Effector CD8-positive, alpha-beta T cell (primary cell): ENCODE results near the gene RIPPLY2.
"Not testable (repeated sequence)": the region's sequence is repeated elsewhere in the genome, so short reads cannot be mapped to it uniquely, and the experiment has no call there.

ENCODE experiments used
- DNase-seq: peaks from one replicate; lab custom pipeline; 2025; lab: John Stamatoyannopoulos, UW
- total RNA-seq, 4 experiments: gene quantifications; one replicate each; lab custom pipeline; 2026; lab: John Stamatoyannopoulos, UW

RIPPLY2 gene, protein sequence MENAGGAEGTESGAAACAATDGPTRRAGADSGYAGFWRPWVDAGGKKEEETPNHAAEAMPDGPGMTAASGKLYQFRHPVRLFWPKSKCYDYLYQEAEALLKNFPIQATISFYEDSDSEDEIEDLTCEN
- total RNA-seq = 0 to 0.53 (median 0) reads per million in 4 experiments

DNA sequence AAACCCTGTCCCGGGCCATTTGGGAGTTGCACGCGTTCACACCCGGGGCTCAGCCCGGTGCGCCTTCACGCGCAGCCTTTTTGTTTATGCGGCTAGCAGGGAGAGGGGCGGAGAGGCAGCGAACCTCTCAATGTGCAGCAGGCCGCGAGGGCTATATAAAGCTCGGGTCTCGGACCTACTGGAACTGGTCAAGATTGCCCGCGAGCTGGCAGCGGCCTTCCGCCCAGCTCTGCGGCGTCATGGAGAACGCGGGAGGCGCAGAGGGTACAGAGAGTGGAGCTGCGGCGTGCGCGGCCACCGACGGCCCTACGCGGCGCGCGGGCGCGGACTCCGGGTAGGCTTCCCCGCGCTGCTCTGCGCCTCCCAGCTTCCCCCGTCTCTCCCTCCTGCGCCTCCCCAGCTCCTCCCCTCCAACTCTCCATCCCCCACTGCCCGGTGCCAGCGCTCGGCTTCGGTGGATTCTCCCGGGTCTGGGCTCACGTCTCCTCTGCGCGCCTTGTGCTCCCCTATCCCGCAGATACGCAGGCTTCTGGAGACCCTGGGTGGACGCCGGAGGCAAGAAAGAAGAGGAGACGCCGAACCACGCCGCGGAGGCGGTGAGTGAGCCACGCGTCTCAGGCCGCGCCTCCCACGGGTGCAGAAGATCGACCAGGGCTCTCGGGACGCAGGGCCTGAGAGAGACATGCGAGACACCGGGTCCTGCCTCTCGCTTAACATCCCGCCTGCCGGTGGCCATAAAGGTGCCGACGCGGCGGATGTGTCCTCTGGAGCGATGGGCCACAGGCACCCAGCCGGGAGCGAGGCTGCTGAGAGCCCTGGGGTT, at the start of gene RIPPLY2:
TSS of gene RIPPLY2 (plus strand) at position 183 of the 823 bp plus-strand sequence. CDS start at position 240, 57 bp downstream.
- DNase-seq = no peak

DNA sequence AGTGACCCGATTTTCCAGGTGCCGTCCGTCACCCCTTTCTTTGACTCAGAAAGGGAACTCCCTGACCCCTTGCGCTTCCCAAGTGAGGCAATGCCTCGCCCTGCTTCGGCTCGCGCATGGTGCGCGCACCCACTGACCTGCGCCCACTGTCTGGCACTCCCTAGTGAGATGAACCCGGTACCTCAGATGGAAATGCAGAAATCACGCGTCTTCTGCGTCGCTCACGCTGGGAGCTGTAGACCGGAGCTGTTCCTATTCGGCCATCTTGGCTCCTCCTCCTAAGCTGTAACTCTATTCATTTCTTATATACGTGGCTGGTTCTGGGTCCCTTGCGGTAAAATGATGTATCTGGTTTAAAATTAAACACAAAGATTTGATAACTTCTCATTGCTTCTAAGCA, 49.7 kb upstream of the RIPPLY2 start:
- not testable (repeated sequence) for DNase-seq

DNA sequence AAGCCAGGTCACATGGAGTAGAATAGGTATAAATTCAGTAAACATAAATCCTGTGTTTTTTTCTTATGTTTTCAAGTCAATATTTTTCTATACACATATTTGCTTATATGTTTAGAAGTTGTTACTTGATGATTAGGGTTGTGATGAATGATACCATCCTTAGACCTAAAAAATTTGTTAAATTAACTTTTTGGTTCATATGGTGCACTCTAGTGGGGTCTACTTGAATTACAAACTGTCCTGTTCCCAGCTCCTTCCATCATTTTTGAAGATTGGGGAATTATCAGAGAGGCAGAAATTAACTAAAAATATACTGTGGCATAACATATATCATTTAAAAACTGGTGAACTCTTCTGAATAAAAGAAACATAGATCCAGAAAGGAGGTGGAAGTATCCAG, 48.3 kb upstream of the RIPPLY2 start:
- DNase-seq = no peak

DNA sequence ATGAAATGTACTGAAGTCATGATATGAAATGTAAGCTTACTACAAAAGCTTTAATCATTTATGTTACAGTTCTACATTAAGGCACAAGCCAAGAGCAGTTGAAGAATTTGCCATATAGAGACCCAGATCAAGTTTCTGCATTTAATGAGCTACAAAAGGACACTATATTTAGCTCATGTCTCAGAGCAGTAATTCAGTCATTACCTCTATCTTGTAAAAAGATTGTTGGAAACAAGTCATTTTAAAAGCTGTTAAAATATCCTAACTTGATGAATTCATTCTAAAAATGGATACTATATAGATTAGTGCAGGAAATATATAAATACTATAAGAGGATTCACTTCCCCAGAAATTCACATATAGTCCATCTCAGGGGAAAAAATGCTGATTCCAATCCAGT, 45.2 kb upstream of the RIPPLY2 start:
- no peak for DNase-seq

DNA sequence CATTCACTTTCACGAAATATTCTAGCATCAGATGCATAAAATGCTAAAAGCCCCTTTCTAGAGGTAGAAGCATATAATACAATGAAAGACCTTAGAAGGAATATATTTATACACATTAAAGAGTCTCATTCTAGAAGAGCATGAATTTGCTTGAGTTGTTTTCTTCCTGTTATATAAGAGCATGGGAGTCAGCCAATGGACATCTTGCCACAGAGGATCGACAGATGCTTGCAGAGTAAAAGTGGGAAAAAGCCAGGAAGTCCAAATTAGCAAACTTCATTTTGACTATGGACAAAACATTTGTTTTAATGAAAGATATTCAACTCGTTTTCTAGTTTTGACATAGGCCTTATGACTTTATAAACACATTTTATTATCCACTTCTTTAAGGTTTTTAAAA, 44.2 kb upstream of the RIPPLY2 start:
- DNase-seq = no peak

DNA sequence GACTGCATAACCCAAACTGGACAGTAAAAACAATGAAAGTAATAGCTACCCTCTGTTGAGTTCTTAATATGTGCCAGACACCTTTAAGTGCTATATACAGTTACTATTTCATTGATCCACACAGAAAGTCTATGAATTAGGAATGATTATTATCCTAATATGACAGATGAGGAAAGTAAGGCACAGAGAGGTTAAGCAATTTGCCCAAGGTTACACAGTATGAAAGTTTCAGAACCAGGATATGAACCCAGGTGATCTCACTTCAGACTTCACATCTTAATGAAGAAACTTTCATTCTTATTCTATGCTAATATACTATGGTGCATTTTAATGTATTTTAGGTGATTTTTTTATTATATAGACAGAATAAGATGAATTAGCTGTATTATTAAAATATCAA, 40.6 kb upstream of the RIPPLY2 start:
- DNase-seq = no peak

DNA sequence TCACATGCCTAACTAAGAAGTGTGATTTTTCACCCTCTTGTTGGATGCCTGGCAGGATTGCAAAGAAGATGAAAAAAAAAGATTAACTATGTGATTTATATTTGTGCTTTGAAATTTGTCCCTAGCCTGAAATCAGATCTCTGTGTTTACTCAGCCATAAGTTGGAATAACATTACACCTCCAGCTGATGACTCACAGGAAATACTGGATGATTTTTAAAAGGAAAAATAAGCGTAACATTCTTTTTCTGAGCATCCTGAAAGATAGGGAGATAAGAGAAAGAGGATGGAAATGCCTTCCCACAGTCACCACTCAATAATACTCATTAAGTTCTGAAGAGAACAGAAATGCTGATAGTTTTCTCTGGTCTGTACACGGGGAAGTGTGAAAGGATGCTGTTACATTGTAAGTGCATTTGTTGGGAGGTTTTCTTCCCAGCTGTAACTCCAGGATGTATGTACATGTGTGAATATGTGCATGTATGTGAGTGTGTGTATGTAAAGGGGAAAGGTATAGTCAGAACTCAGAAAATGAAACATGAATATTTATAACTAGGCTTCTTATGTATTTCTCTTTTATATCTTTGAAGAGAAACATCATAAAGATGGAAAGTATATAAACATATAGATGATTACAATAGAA, 37.4 kb upstream of the RIPPLY2 start:
- DNase-seq = no peak

DNA sequence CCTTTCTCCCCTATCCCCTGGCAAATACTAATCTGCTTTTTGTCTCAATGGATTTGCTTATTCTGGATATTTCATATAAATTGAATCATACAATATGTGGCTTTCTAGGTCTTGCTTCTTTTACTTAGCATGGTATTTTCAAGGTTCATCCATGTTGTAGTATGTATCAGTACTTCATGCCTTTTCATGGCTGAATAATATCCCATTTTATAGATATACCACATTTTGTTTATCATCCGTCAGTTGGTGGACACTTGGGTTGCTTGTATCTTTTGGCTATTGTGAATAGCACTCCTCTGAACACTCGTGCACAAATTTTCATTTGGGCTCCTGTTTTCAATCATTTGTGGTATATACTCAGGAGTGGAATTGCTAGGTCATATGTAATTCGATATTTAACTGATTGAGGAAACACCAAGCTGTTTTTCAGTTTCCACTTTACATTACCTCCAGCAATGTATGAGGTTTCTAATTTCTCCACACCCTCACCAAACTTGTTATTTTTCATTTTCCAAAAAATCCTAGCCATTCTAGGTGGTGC, 30.5 kb upstream of the RIPPLY2 start:
- DNase-seq = no peak

DNA sequence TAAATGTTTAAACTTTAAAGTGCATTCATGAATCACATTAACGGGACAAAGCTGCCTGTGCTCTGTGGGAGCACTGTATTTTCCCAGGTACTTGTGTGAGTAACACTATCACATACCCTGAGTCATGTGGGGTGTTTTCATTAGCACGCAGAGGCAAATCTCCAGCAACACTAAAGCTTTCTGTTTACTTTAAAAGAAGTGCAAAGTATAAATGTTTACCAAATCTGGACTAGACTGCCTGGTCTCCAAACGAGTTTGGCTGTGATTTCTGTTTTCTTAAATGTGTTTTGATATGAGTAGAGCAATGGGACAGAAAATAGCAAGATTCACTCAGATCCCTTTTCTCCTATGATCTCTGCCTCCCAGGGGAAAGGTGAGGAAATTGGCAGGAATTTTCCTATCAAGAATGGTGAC, 28.8 kb upstream of the RIPPLY2 start:
- DNase-seq = no peak

DNA sequence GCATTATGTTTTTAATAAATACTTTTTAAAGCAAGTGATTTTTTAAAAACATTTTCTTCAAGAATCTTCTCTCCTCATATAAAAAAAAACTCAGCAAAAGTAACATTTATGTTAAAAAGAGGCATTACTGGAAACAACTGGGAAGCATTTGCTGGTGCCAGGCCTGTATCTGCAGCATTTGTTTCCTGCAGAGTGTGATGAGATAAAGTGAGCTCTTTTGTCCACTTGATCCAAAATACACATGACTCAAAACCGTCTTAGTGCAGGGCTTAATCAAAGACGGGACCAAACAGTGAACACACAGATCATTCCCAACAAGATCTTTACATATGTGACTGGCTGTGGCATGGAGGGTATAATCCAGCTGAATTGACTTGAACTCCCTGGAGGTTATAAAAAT, 28.3 kb upstream of the RIPPLY2 start:
- no peak for DNase-seq

DNA sequence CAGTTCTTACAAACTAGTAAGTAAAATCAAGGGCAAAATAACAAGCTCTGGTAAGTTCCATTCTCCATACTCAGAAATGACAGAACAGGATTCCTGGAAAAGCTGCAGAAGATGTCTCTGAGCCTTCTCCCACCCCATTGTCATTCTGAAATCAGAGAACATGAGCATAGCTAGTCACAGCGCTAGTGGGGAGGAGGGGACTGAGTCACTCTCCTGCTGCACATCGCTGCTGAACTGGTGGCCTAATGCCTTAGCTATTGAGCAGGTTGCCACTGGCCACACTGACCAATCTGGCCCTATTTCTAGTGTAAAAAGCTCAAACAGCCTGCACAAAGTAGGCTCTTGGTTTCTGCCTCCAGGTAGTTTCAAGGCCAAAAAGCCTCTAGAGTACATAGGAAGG, 26.1 kb upstream of the RIPPLY2 start:
- DNase-seq = no peak

DNA sequence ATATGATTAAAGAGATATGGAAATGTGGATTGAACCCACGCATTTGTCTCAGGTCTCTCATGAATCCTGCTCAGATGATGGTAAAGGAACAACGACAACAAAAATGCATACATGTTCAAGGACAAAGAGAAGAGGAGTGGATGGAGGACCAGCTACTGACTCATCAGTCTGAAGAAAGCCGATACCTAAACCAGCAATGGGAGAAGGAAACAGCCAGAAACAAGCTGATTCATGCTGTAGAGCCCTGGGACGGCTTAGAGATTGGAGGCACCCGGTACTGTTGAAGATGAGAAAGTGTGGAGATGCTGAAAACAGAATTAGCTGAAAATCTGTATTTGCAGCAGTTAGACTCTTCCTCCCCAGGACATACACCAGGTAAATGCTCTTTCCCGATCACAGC, 14.4 kb upstream of the RIPPLY2 start:
- no peak for DNase-seq

DNA sequence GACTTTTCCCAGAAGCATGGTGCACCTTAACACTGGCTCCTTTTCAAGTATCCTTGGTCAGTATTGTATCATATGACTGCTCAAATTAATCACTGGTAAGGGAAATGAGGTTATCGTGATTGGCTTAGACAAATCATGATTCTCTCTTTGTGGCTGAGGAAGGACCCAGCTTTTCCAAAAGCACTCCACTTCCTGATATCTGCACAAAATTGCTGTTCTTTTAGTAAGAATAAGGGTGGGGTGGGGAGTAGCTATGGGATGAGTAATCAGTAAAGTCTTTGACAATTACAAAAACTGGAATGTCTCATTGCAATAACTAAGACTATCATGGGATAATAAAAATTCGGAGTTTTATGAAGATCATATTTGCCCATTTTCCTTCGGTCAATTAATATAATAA, 9.0 kb upstream of the RIPPLY2 start:
- no peak for DNase-seq

DNA sequence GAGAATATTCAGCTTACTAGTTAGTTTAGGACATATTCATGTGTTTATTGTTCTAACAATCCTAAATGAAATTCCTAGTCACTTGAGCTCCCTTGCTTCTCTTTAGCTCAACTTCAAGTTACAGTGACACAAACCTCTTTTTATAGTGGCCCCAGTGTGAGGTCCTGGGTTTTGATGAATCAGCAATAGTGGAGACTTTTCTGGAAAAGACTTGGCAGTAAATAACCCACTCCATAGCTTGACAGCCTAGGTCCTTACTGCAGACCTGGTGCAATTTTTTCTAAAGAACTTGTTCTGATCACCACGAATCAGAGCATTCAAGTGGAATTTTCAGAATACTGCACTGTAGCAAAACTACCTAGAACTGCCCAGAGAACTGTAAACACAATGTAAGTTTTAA, 6.9 kb upstream of the RIPPLY2 start:
- no peak for DNase-seq

DNA sequence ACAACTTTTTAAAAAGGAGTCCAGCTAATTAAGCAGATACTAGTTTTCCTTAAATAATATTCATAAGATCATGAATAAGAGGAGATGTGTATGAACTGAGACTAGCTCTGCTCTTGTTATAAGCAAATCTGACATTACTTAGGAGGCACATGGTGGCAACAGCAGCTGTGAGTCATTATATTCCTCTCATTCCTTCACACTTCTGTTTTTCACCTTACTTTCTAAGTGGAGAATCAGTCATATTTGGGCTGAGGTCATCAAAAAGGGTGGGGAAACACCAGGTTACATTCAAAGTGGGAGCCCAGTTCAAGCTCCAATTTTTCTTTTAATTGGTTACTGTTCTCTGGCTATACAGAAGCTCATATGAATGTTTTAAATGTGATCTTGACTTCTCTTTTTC, 6.0 kb upstream of the RIPPLY2 start:
- DNase-seq = no peak

DNA sequence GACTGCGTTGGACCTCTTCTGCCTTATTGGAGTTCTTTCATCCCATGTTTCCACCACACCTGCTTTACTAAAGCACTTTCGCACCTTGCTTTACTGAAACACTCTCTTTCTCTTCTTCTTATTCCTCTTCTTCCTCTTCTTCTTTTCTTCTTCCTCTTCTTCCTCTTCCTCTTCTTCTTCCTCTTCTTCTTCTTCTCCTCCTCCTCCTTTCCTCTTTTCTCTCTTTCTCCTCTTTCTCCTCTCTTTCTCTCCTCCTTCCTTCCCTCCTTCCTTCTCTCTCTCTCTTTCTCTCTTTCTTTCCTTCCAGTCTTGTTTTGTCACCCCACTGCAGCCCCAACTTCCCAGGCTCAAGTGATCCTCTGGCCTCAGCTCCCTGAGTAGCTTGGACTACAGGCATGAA, 4.0 kb upstream of the RIPPLY2 start:
- no peak for DNase-seq

DNA sequence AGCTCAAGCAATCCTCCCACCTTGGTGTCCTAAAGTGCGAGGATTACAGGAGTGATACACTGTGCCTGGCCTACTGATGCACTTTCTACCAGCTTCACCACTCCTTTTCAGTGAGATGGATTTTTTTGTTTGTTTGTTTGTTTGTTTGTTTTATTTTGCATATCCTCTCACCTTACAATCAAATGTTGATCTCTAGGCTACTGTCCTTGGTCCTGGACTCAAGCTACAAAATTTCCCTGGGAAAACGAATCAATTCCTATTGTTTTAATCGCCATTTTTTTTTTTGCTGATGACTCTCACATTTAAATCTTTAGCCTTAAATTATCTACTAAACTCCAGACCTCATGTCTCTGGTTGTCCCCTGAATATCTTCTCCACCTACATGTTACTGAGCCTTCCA, 3.5 kb upstream of the RIPPLY2 start:
- no peak for DNase-seq

DNA sequence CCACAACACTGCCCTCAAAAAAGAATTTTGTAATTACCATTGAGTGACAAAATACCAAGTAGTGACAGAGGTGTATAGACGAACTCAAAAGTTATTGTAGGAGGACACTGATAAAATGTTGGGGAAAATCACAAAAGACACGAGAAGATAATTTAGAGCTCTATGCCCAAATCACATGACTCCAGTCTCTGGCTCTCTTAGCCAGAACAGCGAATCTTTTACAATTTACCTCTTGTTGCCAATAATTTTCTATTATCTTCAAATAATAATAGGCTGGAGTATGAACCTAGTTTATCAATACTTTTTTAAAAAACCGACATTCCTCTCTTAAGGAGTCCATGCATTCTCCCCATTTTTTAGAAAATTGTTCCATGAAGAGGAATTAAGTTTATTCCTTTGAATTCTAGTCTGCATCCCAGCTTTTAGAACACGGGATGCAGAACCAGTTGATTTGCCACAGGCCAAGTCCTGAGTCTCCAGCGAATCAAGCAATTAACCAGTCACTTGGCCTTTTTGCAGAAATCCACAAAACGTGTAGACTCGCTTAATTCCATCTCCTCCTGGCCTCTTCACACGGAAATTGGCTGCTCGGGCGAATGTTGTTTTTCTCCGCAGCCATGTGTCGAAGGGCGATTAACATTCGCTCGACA, 507 bp upstream of the RIPPLY2 start:
- DNase-seq = no peak

DNA sequence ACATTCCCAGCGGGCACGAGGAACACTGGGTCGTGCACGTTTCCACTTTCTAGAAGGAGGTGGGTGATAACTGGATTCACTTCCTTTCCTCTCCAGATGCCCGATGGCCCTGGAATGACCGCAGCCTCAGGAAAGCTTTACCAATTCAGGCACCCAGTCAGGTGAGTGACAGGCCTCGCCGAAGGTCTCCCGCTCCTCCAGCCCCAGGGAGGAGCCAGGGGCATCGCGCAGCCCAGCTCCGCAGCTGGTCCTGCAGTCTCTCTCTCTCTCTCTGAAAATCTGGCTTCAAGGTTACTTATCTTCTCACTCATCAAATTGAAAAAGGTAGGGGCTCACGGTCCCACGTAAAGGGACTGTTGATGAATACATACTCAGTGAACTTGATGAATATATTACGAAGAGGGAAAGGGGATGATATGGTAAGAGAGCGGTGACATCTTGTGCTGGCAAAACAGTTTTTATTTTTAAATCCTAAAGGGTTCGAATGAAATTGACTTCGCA, 891 bp downstream of the RIPPLY2 start:
- no peak for DNase-seq

DNA sequence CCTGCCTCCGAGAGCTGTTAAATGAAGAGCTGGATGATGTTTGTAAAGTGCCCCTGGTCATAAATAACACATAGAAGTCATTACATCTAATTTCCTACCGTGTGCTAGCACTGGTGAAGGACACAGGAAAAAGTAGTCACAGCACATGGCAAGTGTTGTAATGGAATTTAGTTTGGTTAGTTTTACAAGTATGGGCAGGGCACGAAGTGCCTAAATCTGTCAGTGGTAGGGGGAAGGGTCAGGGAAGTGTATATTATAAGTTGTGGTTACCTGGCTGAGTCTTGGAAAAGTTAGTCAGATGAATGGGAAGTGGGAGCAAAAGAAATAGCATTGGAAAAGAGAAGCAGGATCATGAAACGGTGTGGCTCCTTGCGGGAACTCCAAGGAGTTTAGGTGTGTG, 1.6 kb downstream of the RIPPLY2 start:
- DNase-seq = no peak

DNA sequence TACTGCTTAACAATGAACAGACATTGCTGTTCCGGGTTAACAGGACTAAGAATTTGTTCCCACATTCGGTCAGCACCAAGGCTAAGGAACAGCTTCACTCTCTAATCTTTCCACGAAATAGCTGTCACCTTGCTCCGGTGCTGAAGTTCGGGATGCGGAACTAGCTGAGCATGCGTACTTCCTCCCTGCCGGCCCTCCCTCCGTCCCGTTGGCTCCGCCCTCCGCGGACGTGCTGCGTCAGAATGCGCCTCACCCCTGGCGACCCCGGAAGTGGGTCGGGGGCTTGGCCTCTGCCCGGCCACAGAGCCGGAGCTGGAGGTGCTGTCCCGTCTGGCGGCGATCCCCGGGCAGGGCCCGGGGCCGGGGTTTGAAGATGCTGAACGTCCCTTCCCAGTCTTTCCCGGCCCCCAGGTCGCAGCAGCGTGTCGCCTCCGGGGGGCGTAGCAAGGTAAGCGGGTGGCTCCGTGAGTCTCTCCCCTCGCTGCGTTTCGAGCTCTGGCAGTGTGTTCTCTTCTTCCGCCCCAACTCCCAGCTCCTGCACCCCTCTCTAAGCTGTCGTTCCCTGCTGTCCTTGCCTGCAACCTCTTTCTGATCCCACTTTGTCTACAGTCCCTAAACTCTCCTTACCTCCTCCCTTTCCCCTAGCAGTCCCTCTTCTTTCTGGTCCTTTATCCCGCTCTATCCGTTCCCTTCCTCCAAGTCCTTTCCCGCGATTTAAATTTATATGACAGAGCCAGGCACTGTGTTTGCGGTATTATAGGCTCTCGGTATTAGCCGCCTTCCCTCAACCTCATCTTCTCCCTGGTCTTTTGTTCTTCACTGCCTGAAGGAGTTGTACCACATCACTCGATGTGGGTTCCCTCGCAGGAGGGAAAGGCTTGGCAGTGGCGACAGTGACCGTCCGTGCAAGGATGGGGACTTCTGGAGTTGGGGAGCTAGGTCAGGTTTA, 6.5 kb downstream of the RIPPLY2 start, which contains the start of gene CYB5R4:
TSS of gene CYB5R4 (plus strand) at position 280 of the 949 bp plus-strand sequence. CDS start at position 374, 94 bp downstream.
- DNase-seq = peak; percentile 86
